SK-N-MC (cell line): ENCODE data around the gene GPX3.

Experiments
- EZH2 ChIP-seq: fragments of 200-600 bp; sonication (generic); IDR thresholded peaks from one replicate; pipeline ENCODE4 v1.6.1; 2017; ENCODE audit warnings: antibody characterized with exemption
- FOXP2 ChIP-seq: optimal IDR thresholded peaks from 2 replicates; pipeline ENCODE3; 2011; ENCODE audit warnings: mild to moderate bottlenecking, moderate library complexity; ENCODE audit not compliant: insufficient read depth; ENCODE audit errors: extremely low read length, control extremely low read depth
- POLR2AphosphoS5 ChIP-seq: IDR thresholded peaks from 2 replicates; pipeline ENCODE4 v1.6.1; 2012; ENCODE audit warnings: mild to moderate bottlenecking, low read depth, low read length, borderline replicate concordance

DNA sequence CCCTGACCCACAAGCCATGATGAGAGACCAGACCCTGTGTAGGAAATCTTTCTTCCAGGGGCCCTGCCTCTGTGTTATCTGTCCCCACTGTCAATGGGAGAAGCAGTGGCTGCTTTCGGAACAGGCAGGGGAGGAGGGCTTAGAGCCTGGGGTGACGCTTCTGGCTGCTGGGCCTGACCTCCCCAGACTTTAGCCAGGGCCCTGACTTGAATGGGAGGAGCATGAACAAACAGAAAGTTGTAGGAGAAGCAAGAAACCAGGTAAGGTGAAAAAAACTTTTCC is 12.2 kb upstream of the GPX3 start:
- TF ChIP-seq FOXP2 = no peak
- TF ChIP-seq POLR2AphosphoS5 = no peak
- no peak for TF ChIP-seq EZH2
